Adrenal gland (tissue), 12 donors: ENCODE measurements around the gene MLANA. TPM values are rescaled to one million over a fixed set of nuclear protein-coding genes. Genes with fewer than 3 reads are reported as not detected.

Experiments used
- DNase-seq, 7 donors: peaks; one replicate each; pipeline ENCODE4 v3.0.0-alpha.2; 2019 to 2020
- H3K27ac ChIP-seq, 5 donors: fragments of 200-600 bp; sonication (generic) in 4 of 5; 1 replicate in 3 of 5; 2 replicates in 2 of 5; pipeline versions ENCODE4 v1.5.1 to v1.8.0; 2016 to 2020; ENCODE audit warnings: mild to moderate bottlenecking in 1 of 5
- H3K27me3 ChIP-seq: fragments of 200-600 bp; 2 replicates; pipeline ENCODE4 v1.8.0; 2021
- H3K36me3 ChIP-seq, 2 donors: fragments of 200-600 bp; replicated peaks in 1 of 2; 1 replicate in 1 of 2; 2 replicates in 1 of 2; pipeline versions ENCODE4 v1.5.1 to v1.8.0; 2018 to 2022
- H3K4me1 ChIP-seq, 2 donors: fragments of 200-600 bp; replicated peaks in 1 of 2; 1 replicate in 1 of 2; 2 replicates in 1 of 2; pipeline versions ENCODE4 v1.5.1 to v1.8.0; 2018 to 2021
- H3K4me3 ChIP-seq, 4 donors: fragments of 200-600 bp; sonication (generic) in 3 of 4; one replicate each; pipeline ENCODE4 v1.5.1; 2016 to 2018
- H3K9me3 ChIP-seq, 3 donors: fragments of 200-600 bp; sonication (generic) in 1 of 3; replicated peaks in 1 of 3; 1 replicate in 2 of 3; 2 replicates in 1 of 3; pipeline versions ENCODE4 v1.5.1 to v1.8.0; 2016 to 2021
- CTCF ChIP-seq, 6 experiments: fragments of 450-650 bp in 4 of 6; fragments of 200-600 bp in 2 of 6; sonication (generic) in 1 of 6; IDR thresholded peaks; 1 replicate in 5 of 6; 2 replicates in 1 of 6; pipeline versions ENCODE4 v1.5.1 to v1.8.0; 2016 to 2021; ENCODE audit warnings: antibody characterized with exemption in 6 of 6, mild to moderate bottlenecking in 2 of 6, moderate library complexity in 1 of 6
- POLR2A ChIP-seq, 2 donors: fragments of 450-650 bp; IDR thresholded peaks; one replicate each; pipeline ENCODE4 v1.6.1; 2017; ENCODE audit warnings: antibody characterized with exemption in 2 of 2, mild to moderate bottlenecking in 2 of 2, moderate library complexity in 1 of 2
- WGBS, 4 donors: extraction: QIAGEN DNeasy Blood & Tissue Kit in 2 of 4; methylation state at CpG; one replicate each; pipeline versions ENCODE4 v1.1.5 to v1.1.7; 2013 to 2017; 5-methylcytosine and 5-hydroxymethylcytosine counted together
- intact Hi-C, 2 donors: fragments of 100-400 bp; cut with DNase I; formaldehyde crosslinking; loops; one replicate each; pipeline versions ENCODE4 v1.14.1 to v1.15.0; 2022 to 2023
- polyA plus RNA-seq, 3 donors: library from polyadenylated mRNA; stranded (reverse); fragments of 200-250 nt in 2 of 3; fragments of 350-450 nt in 1 of 3; fragmentation: Illumina TruSeq in 1 of 3; extraction: RNeasy Lipid Tissue Mini Kit (QIAGEN cat#74804) in 1 of 3; gene quantifications; one replicate each; pipeline ENCODE4 v1.2.3, GENCODE V29; 2013 to 2014
- total RNA-seq, 9 donors: library from RNA; depleted of rRNA in 4 of 9; stranded (reverse); fragments of >200 nt in 4 of 9; fragments of 120-200 nt in 1 of 9; fragmentation: NEBNext Ultra II Directional in 1 of 9; extraction: Animal tissue kit (Norgen Biotek cat#: 25700) in 1 of 9; gene quantifications; one replicate each; pipeline versions ENCODE4 v1.1.0 to v1.2.4, GENCODE V29; 2013 to 2023
- donor health status: healthy with polysubstance abuse.
- donor health status: Bipolar disorder and iron deficiency.
- donor health status: DM: yes; HTN: yes; CAD: no.
- donor health status: DM: no; HTN: no; CAD: no.
- donor health status: DM: no; HTN: no; CAD: no.
- donor health status: DM: yes; HTN: yes; CAD: no.

The MLANA gene
- total and polyA plus RNA-seq, 12 donors: not detected

- TF ChIP-seq POLR2A (IDR thresholded peaks at IDR 0.05) (no peak), CTCF (IDR thresholded peaks at IDR 0.05) (no peak)
- 88 to 95% (median 91%) methylated on average over 1 of the region's 1 CpG for WGBS, 4 donors
- Histone ChIP-seq H3K36me3 (no peaks in the 10 kb centered on the region), H3K4me3 (no peak overlapping the region), H3K27me3 (no peaks in the 10 kb centered on the region), H3K9me3 (no peaks in the 10 kb centered on the region), H3K27ac (no peak overlapping the region), H3K4me1 (peaks cover 0 to 26% of the 10 kb centered on the region in 2 donors)
- intact Hi-C loops: no loop called here
- DNase-seq: no peak
Observed at GRCh38 chr9:5945112-5945511, 54.4 kb downstream of the MLANA start.

GRCh38 chr9:5947912-5948311 lies 57.2 kb downstream of the MLANA start:
- WGBS, 4 donors: 26 to 44% (median 33%) methylated on average over 2 of the region's 2 CpGs
- H3K27ac ChIP-seq: no peak overlapping the region
- H3K9me3 ChIP-seq: no peaks in the 10 kb centered on the region
- H3K4me1 ChIP-seq: peaks cover 0 to 33% of the 10 kb centered on the region in 2 donors
- H3K4me3 ChIP-seq: no peak overlapping the region
- H3K27me3 ChIP-seq: no peaks in the 10 kb centered on the region
- DNase-seq: peak in 1 of 7 donors; percentile 4
- no peak for TF ChIP-seq CTCF (IDR thresholded peaks at IDR 0.05)
- no peak for TF ChIP-seq POLR2A (IDR thresholded peaks at IDR 0.05)
- intact Hi-C loops: no loop called here
- H3K36me3 ChIP-seq: no peaks in the 10 kb centered on the region

- no peak for TF ChIP-seq CTCF (IDR thresholded peaks at IDR 0.05)
- no peak for TF ChIP-seq POLR2A (IDR thresholded peaks at IDR 0.05)
- no peak overlapping the region for H3K27ac ChIP-seq
- peaks cover 0 to 41% of the 10 kb centered on the region in 2 donors for H3K4me1 ChIP-seq
- no peaks in the 10 kb centered on the region for H3K36me3 ChIP-seq
- H3K4me3 ChIP-seq: peak overlapping the region in 1 of 4 donors; percentile 45
- intact Hi-C loops: no loop called here
- DNase-seq: peak in 4 of 7 donors; percentile 25 to 28 (median 28)
- WGBS, 4 donors: 6 to 7% (median 7%) methylated on average over 5 of the region's 5 CpGs
- H3K9me3 ChIP-seq: no peaks in the 10 kb centered on the region
- H3K27me3 ChIP-seq: no peaks in the 10 kb centered on the region
Observed at GRCh38 chr9:5949103-5949699, 58.5 kb downstream of the MLANA start.

GRCh38 chr9:5950261-5950660 lies 59.6 kb downstream of the MLANA start:
- no peak for DNase-seq
- TF ChIP-seq POLR2A (IDR thresholded peaks at IDR 0.05) (no peak), CTCF (IDR thresholded peaks at IDR 0.05) (no peak)
- no peaks in the 10 kb centered on the region for H3K9me3 ChIP-seq
- H3K4me1 ChIP-seq: peaks cover 0 to 42% of the 10 kb centered on the region in 2 donors
- no peak overlapping the region for H3K27ac ChIP-seq
- WGBS, 4 donors: 95 to 100% (median 98%) methylated on average over 1 of the region's 1 CpG
- no peak overlapping the region for H3K4me3 ChIP-seq
- no peaks in the 10 kb centered on the region for H3K27me3 ChIP-seq
- H3K36me3 ChIP-seq: no peaks in the 10 kb centered on the region
- intact Hi-C loops: no loop called here
